Measurements from ENCODE around the gene TECR. TPM values are rescaled to one million over a fixed set of nuclear protein-coding genes. Genes with fewer than 3 reads are reported as not detected.
A peak's percentile ranks its signal among the peaks of the same experiment; 100 is the strongest.

TECR gene
- total RNA-seq, 1 donor from 2014 or later: 20.0 TPM

DNA sequence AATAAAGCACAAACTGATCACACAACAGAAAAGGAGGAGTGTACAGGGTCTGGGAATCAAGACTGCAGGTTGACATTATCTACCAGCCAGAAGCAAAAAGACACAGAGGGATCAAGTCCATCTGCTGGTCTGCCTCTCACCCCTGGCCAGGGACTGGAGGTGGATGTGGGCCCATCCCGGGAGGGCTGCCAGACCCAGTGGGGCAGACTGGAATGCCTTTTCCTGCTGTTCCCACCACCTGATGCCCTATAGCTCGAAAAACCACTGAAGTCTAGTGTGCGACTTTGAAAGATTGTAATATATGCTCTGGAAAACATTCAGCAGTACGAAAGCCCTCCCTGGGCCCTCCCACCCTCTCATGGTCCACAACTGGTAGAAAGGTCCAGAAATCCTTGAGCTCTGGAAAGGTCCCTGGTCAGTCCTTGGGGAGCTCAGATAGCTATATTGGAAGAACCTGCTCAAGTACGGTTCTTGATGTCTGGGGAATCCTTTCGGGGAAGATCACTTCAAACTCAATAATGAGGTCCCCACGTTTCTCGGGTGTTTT is 13.8 kb upstream of the TECR start:
- TF ChIP-seq, protein P1, sequence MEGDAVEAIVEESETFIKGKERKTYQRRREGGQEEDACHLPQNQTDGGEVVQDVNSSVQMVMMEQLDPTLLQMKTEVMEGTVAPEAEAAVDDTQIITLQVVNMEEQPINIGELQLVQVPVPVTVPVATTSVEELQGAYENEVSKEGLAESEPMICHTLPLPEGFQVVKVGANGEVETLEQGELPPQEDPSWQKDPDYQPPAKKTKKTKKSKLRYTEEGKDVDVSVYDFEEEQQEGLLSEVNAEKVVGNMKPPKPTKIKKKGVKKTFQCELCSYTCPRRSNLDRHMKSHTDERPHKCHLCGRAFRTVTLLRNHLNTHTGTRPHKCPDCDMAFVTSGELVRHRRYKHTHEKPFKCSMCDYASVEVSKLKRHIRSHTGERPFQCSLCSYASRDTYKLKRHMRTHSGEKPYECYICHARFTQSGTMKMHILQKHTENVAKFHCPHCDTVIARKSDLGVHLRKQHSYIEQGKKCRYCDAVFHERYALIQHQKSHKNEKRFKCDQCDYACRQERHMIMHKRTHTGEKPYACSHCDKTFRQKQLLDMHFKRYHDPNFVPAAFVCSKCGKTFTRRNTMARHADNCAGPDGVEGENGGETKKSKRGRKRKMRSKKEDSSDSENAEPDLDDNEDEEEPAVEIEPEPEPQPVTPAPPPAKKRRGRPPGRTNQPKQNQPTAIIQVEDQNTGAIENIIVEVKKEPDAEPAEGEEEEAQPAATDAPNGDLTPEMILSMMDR (IDR thresholded peaks at IDR 0.05; ENCODE audit: insufficient read depth, low read length, severe bottlenecking): no peak
- no peak for DNase-seq (ENCODE audit: low read depth)
- H3K4me3 ChIP-seq (ENCODE audit: low read depth, low read length): peak overlapping the region; percentile 95
- no peaks in the 10 kb centered on the region for H3K27me3 ChIP-seq (ENCODE audit: control insufficient read depth, insufficient read depth, low read length)
- FAIRE-seq: no peak
- peaks cover 21% of the 10 kb centered on the region for H3K36me3 ChIP-seq (ENCODE audit: control insufficient read depth, insufficient read depth, low read length)

DNA sequence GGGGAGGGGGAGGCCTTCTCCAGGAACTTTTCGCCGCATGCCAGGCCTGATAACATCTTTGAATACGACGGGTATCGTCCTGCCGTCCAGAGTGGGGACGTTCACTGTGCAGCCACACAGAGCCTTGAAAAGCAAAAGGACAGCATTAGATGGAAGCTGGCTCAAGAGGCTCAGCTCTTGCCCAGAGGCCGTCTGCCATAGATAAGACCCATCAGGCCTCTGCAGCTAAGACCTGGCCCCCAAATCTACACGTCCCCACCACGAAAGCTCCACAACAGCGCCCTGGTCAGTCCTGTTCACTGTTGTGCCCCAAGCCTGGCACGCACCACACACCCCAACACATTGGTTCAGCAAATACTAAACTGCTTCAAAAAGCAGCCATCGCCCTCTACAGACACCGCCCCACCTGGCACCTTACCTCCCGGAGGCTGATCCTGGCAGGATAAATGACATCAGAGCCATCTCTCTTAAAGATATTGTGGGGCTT is 13.3 kb upstream of the TECR start:
- peak overlapping the region; percentile 95 for H3K4me3 ChIP-seq (ENCODE audit: low read depth, low read length)
- DNase-seq (ENCODE audit: low read depth) (no peak), FAIRE-seq (no peak)
- H3K27me3 ChIP-seq (ENCODE audit: control insufficient read depth, insufficient read depth, low read length): no peaks in the 10 kb centered on the region
- TF ChIP-seq, protein P1 (IDR thresholded peaks at IDR 0.05; ENCODE audit: insufficient read depth, low read length, severe bottlenecking): peak; percentile 26
- H3K36me3 ChIP-seq (ENCODE audit: control insufficient read depth, insufficient read depth, low read length): peaks cover 21% of the 10 kb centered on the region

DNA sequence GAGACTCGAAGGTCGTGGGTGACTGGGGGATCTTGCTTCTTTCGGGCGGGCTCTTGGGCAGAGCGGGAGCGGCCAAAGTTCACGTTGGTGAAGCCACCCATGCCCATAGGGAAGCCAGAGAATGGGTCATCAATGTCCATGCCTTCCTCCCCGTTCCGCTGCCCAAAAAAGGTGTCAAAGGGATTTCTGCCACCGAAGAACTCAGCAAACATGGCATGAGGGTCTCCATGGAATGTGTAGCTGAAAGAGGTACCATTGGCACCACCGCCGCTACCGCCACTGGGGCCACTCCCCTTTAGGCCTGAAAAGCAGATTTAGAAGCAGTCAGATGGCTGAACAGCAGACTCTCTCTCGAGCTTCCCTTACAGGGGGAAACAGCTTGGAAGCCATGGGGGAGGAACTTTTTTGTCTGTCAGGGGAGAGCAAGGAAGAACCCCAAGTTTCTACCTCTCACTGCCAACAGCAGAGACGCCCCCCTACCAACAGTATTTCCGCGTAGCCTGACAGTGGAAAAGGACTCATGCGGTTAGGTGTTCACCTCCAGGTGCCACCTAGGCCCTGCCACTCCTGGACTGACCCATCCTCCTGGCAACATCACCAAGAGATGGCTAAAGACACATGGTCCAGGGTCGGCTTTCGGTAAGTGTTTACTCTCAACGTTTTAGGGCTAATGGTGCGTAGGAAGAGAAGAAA is 12.5 kb upstream of the TECR start:
- Histone ChIP-seq H3K27me3 (ENCODE audit: control insufficient read depth, insufficient read depth, low read length) (no peaks in the 10 kb centered on the region), H3K4me3 (ENCODE audit: low read depth, low read length) (peak overlapping the region; percentile 95), H3K36me3 (ENCODE audit: control insufficient read depth, insufficient read depth, low read length) (peaks cover 21% of the 10 kb centered on the region)
- TF ChIP-seq, protein P1 (IDR thresholded peaks at IDR 0.05; ENCODE audit: insufficient read depth, low read length, severe bottlenecking): no peak
- no peak for DNase-seq (ENCODE audit: low read depth)
- no peak for FAIRE-seq

DNA sequence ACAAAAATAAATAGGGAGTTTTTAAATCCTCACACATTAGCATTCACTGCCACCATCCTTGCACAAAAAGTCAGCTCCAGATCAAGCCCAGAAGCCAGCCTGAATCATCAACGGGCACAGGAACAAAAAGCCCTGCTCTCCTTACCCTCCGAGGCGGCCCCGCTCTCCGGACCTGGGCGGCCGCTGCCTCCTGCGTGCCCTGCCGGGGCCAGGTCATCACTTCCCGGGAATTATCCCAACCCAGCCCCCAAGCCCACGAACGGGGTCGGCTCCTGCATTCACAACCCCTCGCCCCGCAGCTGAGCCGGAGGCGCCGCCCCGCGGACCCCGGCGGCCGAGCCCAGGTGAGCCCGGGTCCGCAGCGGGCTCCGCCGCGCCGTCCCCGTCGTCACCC is 12.0 kb upstream of the TECR start:
- Histone ChIP-seq H3K4me3 (ENCODE audit: low read depth, low read length) (peak overlapping the region; percentile 95), H3K36me3 (ENCODE audit: control insufficient read depth, insufficient read depth, low read length) (peaks cover 21% of the 10 kb centered on the region), H3K27me3 (ENCODE audit: control insufficient read depth, insufficient read depth, low read length) (no peaks in the 10 kb centered on the region)
- DNase-seq (ENCODE audit: low read depth): no peak
- TF ChIP-seq, protein P1 (IDR thresholded peaks at IDR 0.05; ENCODE audit: insufficient read depth, low read length, severe bottlenecking): no peak
- FAIRE-seq: no peak

DNA sequence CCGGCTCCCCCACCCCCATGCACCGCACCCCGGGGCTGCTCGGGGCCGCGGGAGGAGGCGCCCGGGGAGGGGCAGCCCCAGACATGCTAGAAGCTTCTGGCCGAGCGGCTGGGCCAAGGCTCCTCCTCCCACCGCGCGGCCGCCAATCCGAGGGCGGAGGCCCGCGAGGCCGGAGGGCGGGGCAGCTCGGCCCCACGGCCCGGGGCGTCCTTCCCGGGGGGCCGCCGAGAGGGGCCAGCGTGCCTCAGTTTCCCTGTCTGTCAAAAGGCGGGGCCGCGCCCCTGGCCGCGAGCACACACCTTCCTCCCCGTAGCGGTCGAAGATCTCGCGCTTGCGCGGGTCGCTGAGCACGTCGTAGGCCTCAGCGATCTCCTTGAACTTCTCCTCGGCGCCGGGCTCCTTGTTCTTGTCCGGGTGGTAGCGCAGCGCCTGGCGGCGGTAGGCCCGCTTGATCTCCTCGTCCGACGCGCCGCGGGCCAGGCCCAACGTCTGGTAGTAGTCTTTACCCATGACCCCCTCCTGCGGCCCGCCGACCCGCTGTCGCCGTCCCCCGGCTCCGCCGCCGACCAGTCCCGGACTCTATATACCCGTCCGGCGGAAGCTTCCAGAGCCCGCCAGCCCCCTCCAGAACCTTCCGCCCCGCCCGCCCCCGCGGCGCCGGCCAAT is 11.4 kb upstream of the TECR start, which contains the start of gene DNAJB1:
TSS of gene DNAJB1 (minus strand) at position 558 of the 666 bp plus-strand sequence. CDS start at position 510, 48 bp downstream.
- DNase-seq (ENCODE audit: low read depth): peak; percentile 53
- Histone ChIP-seq H3K4me3 (ENCODE audit: low read depth, low read length) (peak within 1 kb of the TSS; percentile 95), H3K36me3 (ENCODE audit: control insufficient read depth, insufficient read depth, low read length) (peaks cover 21% of the 10 kb centered on the region), H3K27me3 (ENCODE audit: control insufficient read depth, insufficient read depth, low read length) (no peaks in the 10 kb centered on the region)
- TF ChIP-seq, protein P1 (IDR thresholded peaks at IDR 0.05; ENCODE audit: insufficient read depth, low read length, severe bottlenecking): no peak
- no peak for FAIRE-seq

Data from bronchial epithelial cell (primary cell).